Lower leg skin (tissue), 4 donors: ENCODE measurements around the gene SORL1. TPM values are rescaled to one million over a fixed set of nuclear protein-coding genes. Genes with fewer than 3 reads are reported as not detected.

Source experiments
- DNase-seq, 2 donors: peaks; one replicate each; pipeline ENCODE4 v3.0.0-alpha.2; 2019; ENCODE audit warnings: low spot score in 2 of 2
- H3K4me3 ChIP-seq: fragments of 200-600 bp; sonication (generic); 2 replicates; pipeline ENCODE4 v1.5.1; 2017; ENCODE audit warnings: mild to moderate bottlenecking, low read depth; ENCODE audit not compliant: poor library complexity, severe bottlenecking
- POLR2A ChIP-seq, 2 donors: fragments of 450-650 bp; IDR thresholded peaks; one replicate each; pipeline ENCODE4 v1.6.1; 2016 to 2017; ENCODE audit warnings: antibody characterized with exemption in 2 of 2, mild to moderate bottlenecking in 1 of 2, moderate library complexity in 1 of 2
- WGBS, 2 donors: methylation state at CpG; one replicate each; pipeline ENCODE4 v1.1.5; 2018; 5-methylcytosine and 5-hydroxymethylcytosine counted together
- intact Hi-C: fragments of 100-400 bp; cut with DNase I; formaldehyde crosslinking; loops from one replicate; pipeline ENCODE4 v1.15.0; 2023; ENCODE audit warnings: low total_unique reads
- total RNA-seq, 4 donors: library from RNA; depleted of rRNA; stranded (reverse); fragments of >200 nt; gene quantifications; one replicate each; pipeline ENCODE4 v1.1.0, GENCODE V29; 2016
- TF ChIP-seq, protein P1 (sequence below), 3 donors: fragments of 450-650 bp; IDR thresholded peaks; one replicate each; pipeline ENCODE4 v1.5.1; 2016; ENCODE audit warnings: antibody characterized with exemption in 3 of 3, mild to moderate bottlenecking in 3 of 3, moderate library complexity in 2 of 3

SORL1 gene
- total RNA-seq, 4 donors from 2014 or later, result 12.5 to 21.8 (median 14.7) TPM

- intact Hi-C loops, result no loop called here
- TF ChIP-seq, protein P1, sequence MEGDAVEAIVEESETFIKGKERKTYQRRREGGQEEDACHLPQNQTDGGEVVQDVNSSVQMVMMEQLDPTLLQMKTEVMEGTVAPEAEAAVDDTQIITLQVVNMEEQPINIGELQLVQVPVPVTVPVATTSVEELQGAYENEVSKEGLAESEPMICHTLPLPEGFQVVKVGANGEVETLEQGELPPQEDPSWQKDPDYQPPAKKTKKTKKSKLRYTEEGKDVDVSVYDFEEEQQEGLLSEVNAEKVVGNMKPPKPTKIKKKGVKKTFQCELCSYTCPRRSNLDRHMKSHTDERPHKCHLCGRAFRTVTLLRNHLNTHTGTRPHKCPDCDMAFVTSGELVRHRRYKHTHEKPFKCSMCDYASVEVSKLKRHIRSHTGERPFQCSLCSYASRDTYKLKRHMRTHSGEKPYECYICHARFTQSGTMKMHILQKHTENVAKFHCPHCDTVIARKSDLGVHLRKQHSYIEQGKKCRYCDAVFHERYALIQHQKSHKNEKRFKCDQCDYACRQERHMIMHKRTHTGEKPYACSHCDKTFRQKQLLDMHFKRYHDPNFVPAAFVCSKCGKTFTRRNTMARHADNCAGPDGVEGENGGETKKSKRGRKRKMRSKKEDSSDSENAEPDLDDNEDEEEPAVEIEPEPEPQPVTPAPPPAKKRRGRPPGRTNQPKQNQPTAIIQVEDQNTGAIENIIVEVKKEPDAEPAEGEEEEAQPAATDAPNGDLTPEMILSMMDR (IDR thresholded peaks at IDR 0.05), result no peak
- TF ChIP-seq POLR2A (IDR thresholded peaks at IDR 0.05), result no peak
- 47 to 53% methylated on average over 5 of the region's 5 CpGs for WGBS, 2 donors
- no peak for DNase-seq
- H3K4me3 ChIP-seq, result no peak overlapping the region
These were observed 86.9 kb downstream of the SORL1 start for GRCh38 chr11:121539000-121539399.

- no peak for TF ChIP-seq POLR2A (IDR thresholded peaks at IDR 0.05)
- TF ChIP-seq, protein P1 (IDR thresholded peaks at IDR 0.05), result no peak
- 47 to 63% methylated on average over 3 of the region's 3 CpGs for WGBS, 2 donors
- no peak for DNase-seq
- H3K4me3 ChIP-seq, result no peak overlapping the region
- intact Hi-C loops, result no loop called here
These were observed 88.5 kb downstream of the SORL1 start for GRCh38 chr11:121540627-121541026.

GRCh38 chr11:121543836-121544380, 91.8 kb downstream of the SORL1 start:
- intact Hi-C loops, result no loop called here
- no peak for TF ChIP-seq POLR2A (IDR thresholded peaks at IDR 0.05)
- TF ChIP-seq, protein P1 (IDR thresholded peaks at IDR 0.05), result no peak
- H3K4me3 ChIP-seq, result no peak overlapping the region
- WGBS, 2 donors, result 90 to 91% methylated on average over 6 of the region's 6 CpGs
- no peak for DNase-seq

- intact Hi-C loops, result no loop called here
- TF ChIP-seq, protein P1 (IDR thresholded peaks at IDR 0.05), result no peak
- no peak for TF ChIP-seq POLR2A (IDR thresholded peaks at IDR 0.05)
- 82 to 90% methylated on average over 7 of the region's 7 CpGs for WGBS, 2 donors
- H3K4me3 ChIP-seq, result no peak overlapping the region
- DNase-seq, result no peak
These were observed 92.8 kb downstream of the SORL1 start for GRCh38 chr11:121544956-121545355.

- no peak overlapping the region for H3K4me3 ChIP-seq
- TF ChIP-seq, protein P1 (IDR thresholded peaks at IDR 0.05), result no peak
- TF ChIP-seq POLR2A (IDR thresholded peaks at IDR 0.05), result no peak
- DNase-seq, result no peak
- intact Hi-C loops, result no loop called here
- WGBS, 2 donors, result 88 to 99% methylated on average over 3 of the region's 3 CpGs
These were observed 95.5 kb downstream of the SORL1 start for GRCh38 chr11:121547574-121547973.
